ENCODE data around the gene ANKS1B.

The ANKS1B gene

GRCh38 chr12:99552022-99552421, 432.7 kb downstream of the ANKS1B start:
- DNase-seq: no peak

- no peak for DNase-seq
Observed at GRCh38 chr12:99549651-99550050, 435.1 kb downstream of the ANKS1B start.

- no peak for DNase-seq
Observed at GRCh38 chr12:99549196-99549595, 435.5 kb downstream of the ANKS1B start.

GRCh38 chr12:99544457-99544856, 440.3 kb downstream of the ANKS1B start:
- no peak for DNase-seq

- no peak for DNase-seq
Observed at GRCh38 chr12:99529966-99530365, 454.8 kb downstream of the ANKS1B start.

GRCh38 chr12:99528478-99528877, 456.3 kb downstream of the ANKS1B start:
- no peak for DNase-seq

- DNase-seq: no peak
Observed at GRCh38 chr12:99523853-99524252, 460.9 kb downstream of the ANKS1B start.

GRCh38 chr12:99522456-99522855, 462.3 kb downstream of the ANKS1B start:
- DNase-seq: no peak

GRCh38 chr12:99521664-99522063, 463.1 kb downstream of the ANKS1B start:
- no peak for DNase-seq

GRCh38 chr12:99513066-99513465, 471.7 kb downstream of the ANKS1B start:
- no peak for DNase-seq

GRCh38 chr12:99505805-99506204, 478.9 kb downstream of the ANKS1B start:
- DNase-seq: no peak

GRCh38 chr12:99498756-99499155, 486.0 kb downstream of the ANKS1B start:
- no peak for DNase-seq

- DNase-seq: no peak
Observed at GRCh38 chr12:99495799-99496198, 488.9 kb downstream of the ANKS1B start.

- DNase-seq: no peak
Observed at GRCh38 chr12:99493197-99493596, 491.5 kb downstream of the ANKS1B start.

- no peak for DNase-seq
Observed at GRCh38 chr12:99486277-99486676, 498.5 kb downstream of the ANKS1B start.

GRCh38 chr12:99479149-99479548, 505.6 kb downstream of the ANKS1B start:
- DNase-seq: no peak

GRCh38 chr12:99476956-99477355, 507.8 kb downstream of the ANKS1B start:
- no peak for DNase-seq

GRCh38 chr12:99455350-99456035, 529.2 kb downstream of the ANKS1B start:
- DNase-seq: no peak

GRCh38 chr12:99454539-99455172, 530.1 kb downstream of the ANKS1B start:
- no peak for DNase-seq

- DNase-seq: no peak
Observed at GRCh38 chr12:99453836-99454538, 530.7 kb downstream of the ANKS1B start.

GRCh38 chr12:99450036-99450630, 534.6 kb downstream of the ANKS1B start:
- DNase-seq: no peak

GRCh38 chr12:99444859-99445316, 539.8 kb downstream of the ANKS1B start:
- DNase-seq: no peak

GRCh38 chr12:99442758-99443157, 542.0 kb downstream of the ANKS1B start:
- no peak for DNase-seq

Data from inflammatory macrophage (primary cell).